H1 (cell line): ENCODE results near the gene TBC1D10A. TPM values are rescaled to one million over a fixed set of nuclear protein-coding genes. Genes with fewer than 3 reads are reported as not detected.

ENCODE experiments used
- CTCF ChIA-PET: fragments of 300-600 bp; sonication (Branson Sonifier 250); formaldehyde crosslinking; loops from one replicate; lab custom pipeline; 2021; ENCODE audit not compliant: partially characterized antibody; lab: Charles Lee
- POLR2A ChIA-PET: fragments of 300-600 bp; sonication (Branson Sonifier 250); formaldehyde crosslinking; loops from one replicate; lab custom pipeline; 2021; ENCODE audit warnings: inconsistent platforms; ENCODE audit not compliant: partially characterized antibody; lab: Charles Lee
- DNase-seq, 2 experiments: peaks; one replicate each; pipeline versions ENCODE4 v3.0.0 to v3.0.0-alpha.2; 2010 to 2022; ENCODE audit warnings: low spot score in 2 of 2, low read depth in 1 of 2, mixed read lengths in 1 of 2
- FAIRE-seq: peaks from 2 replicates; lab custom pipeline; 2011; peaks lifted over from hg19 to GRCh38; lab: Jason Lieb, UNC
- H2AFZ ChIP-seq: 2 replicates; pipeline ENCODE4 v1.8.1; 2012; ENCODE audit warnings: low read length, inconsistent platforms
- H2AK5ac ChIP-seq: 2 replicates; pipeline ENCODE4 v1.6.1; 2013; ENCODE audit warnings: low read depth, low read length
- H2BK120ac ChIP-seq: replicated peaks from 2 replicates; pipeline ENCODE3; 2013; ENCODE audit warnings: low read depth, low read length, inconsistent platforms
- H2BK12ac ChIP-seq: 2 replicates; pipeline ENCODE4 v1.6.1; 2013; ENCODE audit warnings: low read depth, low read length
- H2BK15ac ChIP-seq: 2 replicates; pipeline ENCODE4 v1.6.1; 2013; ENCODE audit warnings: low read length
- H2BK20ac ChIP-seq: 2 replicates; pipeline ENCODE4 v1.6.1; 2013; ENCODE audit warnings: low read length
- H2BK5ac ChIP-seq: 2 replicates; pipeline ENCODE4 v1.6.1; 2013; ENCODE audit warnings: low read depth, low read length
- H3K14ac ChIP-seq: 2 replicates; pipeline ENCODE4 v1.6.1; 2013; ENCODE audit warnings: inconsistent platforms; ENCODE audit not compliant: insufficient read length
- H3K18ac ChIP-seq: 2 replicates; pipeline ENCODE4 v1.6.1; 2013; ENCODE audit warnings: low read length; ENCODE audit errors: extremely low read depth
- H3K23ac ChIP-seq: 2 replicates; pipeline ENCODE4 v1.6.1; 2013; ENCODE audit warnings: inconsistent platforms; ENCODE audit not compliant: insufficient read length
- H3K23me2 ChIP-seq: 2 replicates; pipeline ENCODE4 v1.6.1; 2013; ENCODE audit warnings: low read depth, low read length
- H3K27ac ChIP-seq: 2 replicates; pipeline ENCODE4 v1.6.1; 2011; ENCODE audit warnings: low read depth, low read length, inconsistent platforms
- H3K27me3 ChIP-seq, 4 experiments: replicated peaks in 1 of 4; 1 replicate in 1 of 4; 2 replicates in 3 of 4; pipeline versions ENCODE4 v1.6.1 to v1.8.1; 2011 to 2013; ENCODE audit warnings: low read length in 3 of 4, mild to moderate bottlenecking in 3 of 4, inconsistent platforms in 2 of 4, mixed read lengths in 2 of 4, moderate library complexity in 1 of 4; ENCODE audit not compliant: control insufficient read depth in 3 of 4, insufficient read depth in 3 of 4; ENCODE audit errors: extremely low read depth in 1 of 4
- H3K36me3 ChIP-seq, 4 experiments: 2 replicates each; pipeline versions ENCODE4 v1.6.1 to v1.8.1; 2011 to 2013; ENCODE audit warnings: mild to moderate bottlenecking in 4 of 4, low read length in 3 of 4, moderate library complexity in 2 of 4, control low read depth in 1 of 4, inconsistent platforms in 1 of 4; ENCODE audit not compliant: insufficient read depth in 4 of 4, control insufficient read depth in 2 of 4
- H3K4ac ChIP-seq: replicated peaks from 2 replicates; pipeline ENCODE3; 2013; ENCODE audit warnings: low read length, low read depth, mixed read lengths, inconsistent platforms; ENCODE audit not compliant: insufficient read length
- H3K4me1 ChIP-seq, 4 experiments: replicated peaks in 1 of 4; 1 replicate in 1 of 4; 2 replicates in 3 of 4; pipeline versions ENCODE4 v1.6.1 to v1.8.1; 2011 to 2013; ENCODE audit warnings: low read length in 3 of 4, inconsistent platforms in 2 of 4, mixed read lengths in 1 of 4; ENCODE audit not compliant: insufficient read depth in 4 of 4, control insufficient read depth in 3 of 4
- H3K4me2 ChIP-seq, 2 experiments: 2 replicates each; pipeline versions ENCODE4 v1.6.1 to v1.8.1; 2011 to 2013; ENCODE audit warnings: low read depth in 2 of 2, low read length in 2 of 2, control low read depth in 1 of 2, inconsistent platforms in 1 of 2, mild to moderate bottlenecking in 1 of 2; ENCODE audit not compliant: insufficient read depth in 1 of 2
- H3K4me3 ChIP-seq, 4 experiments: fragments of 200-600, 300-600 bp in 1 of 4; sonication (generic), shearing (Covaris generic), sonication (Bioruptor Twin) in 1 of 4; 2 replicates each; pipeline versions ENCODE4 v1.5.1 to v1.8.1; 2011 to 2016; ENCODE audit warnings: low read length in 4 of 4, low read depth in 3 of 4, control low read depth in 2 of 4, inconsistent platforms in 2 of 4, mild to moderate bottlenecking in 2 of 4, mixed read lengths in 1 of 4, moderate library complexity in 1 of 4; ENCODE audit not compliant: insufficient read depth in 2 of 4; ENCODE audit errors: extremely low read depth in 1 of 4
- H3K56ac ChIP-seq: replicated peaks from 2 replicates; pipeline ENCODE3; 2013; ENCODE audit warnings: low read depth, mild to moderate bottlenecking, mixed read lengths, low read length, inconsistent platforms; ENCODE audit not compliant: insufficient read length
- H3K79me1 ChIP-seq: 2 replicates; pipeline ENCODE4 v1.6.1; 2013; ENCODE audit warnings: low read depth, low read length, control low read depth
- H3K79me2 ChIP-seq, 2 experiments: 2 replicates each; pipeline versions ENCODE4 v1.6.1 to v1.8.1; 2012 to 2013; ENCODE audit warnings: low read length in 2 of 2, mild to moderate bottlenecking in 2 of 2, inconsistent platforms in 1 of 2; ENCODE audit not compliant: insufficient read depth in 2 of 2, control insufficient read depth in 1 of 2
- H3K9ac ChIP-seq, 4 experiments: replicated peaks in 1 of 4; 1 replicate in 1 of 4; 2 replicates in 3 of 4; pipeline versions ENCODE4 v1.6.1 to v1.8.1; 2011 to 2013; ENCODE audit warnings: low read depth in 3 of 4, low read length in 3 of 4, control low read depth in 2 of 4, mild to moderate bottlenecking in 2 of 4, moderate library complexity in 2 of 4, inconsistent platforms in 1 of 4; ENCODE audit errors: extremely low read depth in 1 of 4
- H3K9me3 ChIP-seq, 2 experiments: 2 replicates each; pipeline versions ENCODE4 v1.6.1 to v1.8.1; 2012 to 2013; ENCODE audit warnings: mild to moderate bottlenecking in 2 of 2, moderate library complexity in 2 of 2, control low read depth in 1 of 2, inconsistent platforms in 1 of 2, low read depth in 1 of 2, low read length in 1 of 2, mixed read lengths in 1 of 2; ENCODE audit not compliant: insufficient read depth in 2 of 2
- H4K20me1 ChIP-seq, 2 experiments: replicated peaks in 1 of 2; 2 replicates each; pipeline versions ENCODE3 to v1.8.1; 2011 to 2013; ENCODE audit warnings: inconsistent platforms in 2 of 2, low read length in 2 of 2, mild to moderate bottlenecking in 1 of 2; ENCODE audit not compliant: insufficient read depth in 2 of 2, control insufficient read depth in 1 of 2
- H4K5ac ChIP-seq: 2 replicates; pipeline ENCODE4 v1.6.1; 2013; ENCODE audit warnings: low read length, low read depth, mixed read lengths, inconsistent platforms; ENCODE audit not compliant: insufficient read length
- H4K8ac ChIP-seq: 2 replicates; pipeline ENCODE4 v1.8.0; 2013; ENCODE audit warnings: mild to moderate bottlenecking, moderate library complexity, low read length, inconsistent platforms; ENCODE audit not compliant: insufficient read depth; ENCODE audit errors: extremely low read depth
- H4K91ac ChIP-seq: replicated peaks from 2 replicates; pipeline ENCODE3; 2013; ENCODE audit warnings: low read length, mixed read lengths, inconsistent platforms; ENCODE audit not compliant: insufficient read length
- BCL11A ChIP-seq, 2 experiments: IDR thresholded peaks; one replicate each; pipeline ENCODE4 v1.6.1; 2011; ENCODE audit warnings: low read depth in 2 of 2, low read length in 2 of 2, mild to moderate bottlenecking in 2 of 2
- BRCA1 ChIP-seq: IDR thresholded peaks from 2 replicates; pipeline ENCODE4 v1.6.1; 2012; ENCODE audit warnings: low read depth, low read length, improper control_type of control experiment
- HDAC2 ChIP-seq, 2 experiments: fragments of 300-600 bp in 1 of 2; sonication (generic) in 1 of 2; IDR thresholded peaks; 2 replicates each; pipeline ENCODE4 v1.6.1; 2011 to 2012; ENCODE audit warnings: low read depth in 2 of 2, low read length in 2 of 2, mild to moderate bottlenecking in 2 of 2, moderate library complexity in 2 of 2, borderline replicate concordance in 1 of 2, inconsistent platforms in 1 of 2
- JUN ChIP-seq: IDR thresholded peaks from 2 replicates; pipeline ENCODE4 v1.6.1; 2011; ENCODE audit warnings: low read depth, mild to moderate bottlenecking, improper control_type of control experiment, low read length
- RAD21 ChIP-seq, 2 experiments: IDR thresholded peaks in 1 of 2; conservative IDR thresholded peaks in 1 of 2; 2 replicates each; pipeline ENCODE4 v1.6.1; 2011; ENCODE audit warnings: low read depth in 2 of 2, low read length in 2 of 2, improper control_type of control experiment in 1 of 2, inconsistent platforms in 1 of 2, mild to moderate bottlenecking in 1 of 2, moderate library complexity in 1 of 2
- RNF2 ChIP-seq: fragments of 200-900, 300-1000 bp; sonication (generic); IDR thresholded peaks from 2 replicates; pipeline ENCODE4 v1.7.1; 2016; ENCODE audit warnings: borderline replicate concordance, low read depth, mild to moderate bottlenecking, antibody characterized with exemption, low read length; ENCODE audit not compliant: poor library complexity, severe bottlenecking; ENCODE audit errors: missing control alignments
- SIX5 ChIP-seq: IDR thresholded peaks from 2 replicates; pipeline ENCODE4 v1.6.1; 2011; ENCODE audit warnings: mild to moderate bottlenecking, low read depth, low read length
- WGBS, 2 experiments: shearing (Covaris generic) in 1 of 2; methylation state at CpG; one replicate each; pipeline versions ENCODE4 v1.1.6 to v1.1.7; 2013 to 2015; ENCODE audit warnings: low lambda C conversion rate in 2 of 2, mixed read lengths in 2 of 2, inconsistent platforms in 1 of 2, low coverage in 1 of 2, missing lambda C conversion rate in 1 of 2; ENCODE audit not compliant: insufficient replicate concordance in 2 of 2, insufficient coverage in 1 of 2, insufficient read length in 1 of 2; ENCODE audit errors: extremely low coverage in 1 of 2, missing lambda C conversion rate in 1 of 2; 5-methylcytosine and 5-hydroxymethylcytosine counted together
- polyA plus RNA-seq, 7 experiments: library from polyadenylated mRNA; depleted of rRNA in 3 of 7; stranded (reverse) in 5 of 7; unstranded in 2 of 7; fragments of >200 nt in 5 of 7; fragments of 200-250 nt in 2 of 7; gene quantifications; 1 replicate in 5 of 7; 2 replicates in 1 of 7; 4 replicates in 1 of 7; pipeline versions ENCODE4 v1.2.1 to v1.2.3, GENCODE V29; 2011 to 2013; ENCODE audit warnings: missing spikeins in 2 of 7, mixed read lengths in 2 of 7
- total RNA-seq: library from RNA; stranded (reverse); fragmentation: NEBNext Ultra II Directional; extraction: Animal tissue kit (Norgen Biotek cat#: 25700); gene quantifications from 2 replicates; pipeline ENCODE4 v1.2.1, GENCODE V29; 2021

Gene TBC1D10A
- total and polyA plus RNA-seq, 2 of the 8 experiments (the other 6 are each of a cell fraction or from before 2014, with no cell fraction given), result 5.4 to 7.0 TPM

DNA sequence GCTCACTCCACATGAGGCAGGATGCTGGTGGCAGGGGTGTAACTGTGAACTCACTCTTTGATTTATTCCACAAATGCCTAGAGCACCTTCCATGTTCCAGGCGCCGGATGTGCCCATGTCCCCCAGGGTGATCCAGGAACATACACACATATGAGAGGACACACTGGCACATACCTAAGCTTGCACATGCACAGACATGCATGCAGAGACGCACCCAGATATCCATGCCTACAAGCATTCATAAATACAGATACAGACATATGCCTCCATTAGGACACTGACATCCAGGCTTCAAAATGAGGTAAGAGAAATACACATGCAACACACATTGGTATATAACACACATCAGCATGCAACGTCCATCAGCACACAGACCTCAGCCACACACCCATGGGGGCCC, 64.6 kb downstream of the TBC1D10A start:
- no peak for FAIRE-seq
- 0 out of 2 replicates have a peak overlapping the region, but pooled peaks have one; percentile 82 for H2AK5ac ChIP-seq
- POLR2A ChIA-PET, result no interaction called here
- no peak overlapping the region for H3K9ac ChIP-seq
- H3K23me2 ChIP-seq, result no peaks in the 10 kb centered on the region
- H3K4me1 ChIP-seq, result peaks cover 0 to 14% (median 9%) of the 10 kb centered on the region in 4 experiments; a peak in 6 of 7 replicates
- DNase-seq, result no peak
- H4K5ac ChIP-seq, result no peak overlapping the region
- H2BK12ac ChIP-seq, result peak overlapping the region; percentile 68; the same call in 1 of the 2 replicates
- no peak overlapping the region for H3K56ac ChIP-seq
- no peak overlapping the region for H3K4me3 ChIP-seq
- H3K27me3 ChIP-seq, result peaks cover 0 to under 1% (median 0%) of the 10 kb centered on the region in 4 experiments; a peak in 2 of 7 replicates
- H2AFZ ChIP-seq, result no peak overlapping the region
- H3K4me2 ChIP-seq, result no peak overlapping the region
- H2BK120ac ChIP-seq, result no peak overlapping the region
- no peak overlapping the region for H3K4ac ChIP-seq
- H3K27ac ChIP-seq, result no peak overlapping the region
- WGBS, 2 experiments, result 90% methylated on average over 4 of the region's 4 CpGs; no CpG with 5 or more reads in 1 of the 2 experiments
- H3K79me1 ChIP-seq, result no peaks in the 10 kb centered on the region
- H4K20me1 ChIP-seq, result no peaks in the 10 kb centered on the region
- H3K79me2 ChIP-seq, result no peaks in the 10 kb centered on the region
- H2BK15ac ChIP-seq, result peak overlapping the region; percentile 83; the same call in 1 of the 2 replicates
- no peak overlapping the region for H2BK5ac ChIP-seq
- H3K36me3 ChIP-seq, result no peaks in the 10 kb centered on the region
- no peak overlapping the region; the same call in 1 of the 2 replicates for H2BK20ac ChIP-seq
- H4K8ac ChIP-seq, result no peak overlapping the region
- H3K9me3 ChIP-seq, result no peaks in the 10 kb centered on the region
- H3K23ac ChIP-seq, result no peak overlapping the region
- no peak overlapping the region for H3K18ac ChIP-seq
- H4K91ac ChIP-seq, result no peak overlapping the region
- no peak overlapping the region for H3K14ac ChIP-seq
- CTCF ChIA-PET, result interaction anchor here (1.1 to 3.5 kb wide), 5 partner anchors 13 to 155 kb away, joined by 3 to 17 read pairs (median 6); no protein-coding TSS in a partner anchor
- TF ChIP-seq JUN, result no peak
- TF ChIP-seq RAD21 (IDR thresholded peaks at IDR 0.05 in 1 of 2, conservative IDR thresholded peaks at IDR 0.05 in 1 of 2; ENCODE audit: low read depth in 2 of 2, low read length in 2 of 2), result no peak
- no peak for TF ChIP-seq BCL11A (IDR thresholded peaks at IDR 0.05; ENCODE audit: low read depth in 2 of 2, low read length in 2 of 2)
- no peak for TF ChIP-seq BRCA1
- TF ChIP-seq HDAC2 (IDR thresholded peaks at IDR 0.05; ENCODE audit: borderline replicate concordance in 1 of 2, low read depth in 2 of 2, low read length in 2 of 2), result no peak
- no peak for TF ChIP-seq RNF2
- no peak for TF ChIP-seq SIX5
